ENCODE results near the gene WT1. TPM values are rescaled to one million over a fixed set of nuclear protein-coding genes. Genes with fewer than 3 reads are reported as not detected.
A peak's percentile ranks its signal among the peaks of the same experiment; 100 is the strongest.

Gene WT1
- total and polyA plus RNA-seq, 10 of the 15 experiments (the other 5 are each of a cell fraction or from before 2014, with no cell fraction given) = 0.07 to 0.37 (median 0.08) TPM; not detected in 7

GRCh38 chr11:32396331-32396730 is 39.0 kb downstream of the WT1 start (continued):
- TF ChIP-seq, protein P1, sequence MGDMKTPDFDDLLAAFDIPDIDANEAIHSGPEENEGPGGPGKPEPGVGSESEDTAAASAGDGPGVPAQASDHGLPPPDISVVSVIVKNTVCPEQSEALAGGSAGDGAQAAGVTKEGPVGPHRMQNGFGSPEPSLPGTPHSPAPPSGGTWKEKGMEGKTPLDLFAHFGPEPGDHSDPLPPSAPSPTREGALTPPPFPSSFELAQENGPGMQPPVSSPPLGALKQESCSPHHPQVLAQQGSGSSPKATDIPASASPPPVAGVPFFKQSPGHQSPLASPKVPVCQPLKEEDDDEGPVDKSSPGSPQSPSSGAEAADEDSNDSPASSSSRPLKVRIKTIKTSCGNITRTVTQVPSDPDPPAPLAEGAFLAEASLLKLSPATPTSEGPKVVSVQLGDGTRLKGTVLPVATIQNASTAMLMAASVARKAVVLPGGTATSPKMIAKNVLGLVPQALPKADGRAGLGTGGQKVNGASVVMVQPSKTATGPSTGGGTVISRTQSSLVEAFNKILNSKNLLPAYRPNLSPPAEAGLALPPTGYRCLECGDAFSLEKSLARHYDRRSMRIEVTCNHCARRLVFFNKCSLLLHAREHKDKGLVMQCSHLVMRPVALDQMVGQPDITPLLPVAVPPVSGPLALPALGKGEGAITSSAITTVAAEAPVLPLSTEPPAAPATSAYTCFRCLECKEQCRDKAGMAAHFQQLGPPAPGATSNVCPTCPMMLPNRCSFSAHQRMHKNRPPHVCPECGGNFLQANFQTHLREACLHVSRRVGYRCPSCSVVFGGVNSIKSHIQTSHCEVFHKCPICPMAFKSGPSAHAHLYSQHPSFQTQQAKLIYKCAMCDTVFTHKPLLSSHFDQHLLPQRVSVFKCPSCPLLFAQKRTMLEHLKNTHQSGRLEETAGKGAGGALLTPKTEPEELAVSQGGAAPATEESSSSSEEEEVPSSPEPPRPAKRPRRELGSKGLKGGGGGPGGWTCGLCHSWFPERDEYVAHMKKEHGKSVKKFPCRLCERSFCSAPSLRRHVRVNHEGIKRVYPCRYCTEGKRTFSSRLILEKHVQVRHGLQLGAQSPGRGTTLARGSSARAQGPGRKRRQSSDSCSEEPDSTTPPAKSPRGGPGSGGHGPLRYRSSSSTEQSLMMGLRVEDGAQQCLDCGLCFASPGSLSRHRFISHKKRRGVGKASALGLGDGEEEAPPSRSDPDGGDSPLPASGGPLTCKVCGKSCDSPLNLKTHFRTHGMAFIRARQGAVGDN (IDR thresholded peaks at IDR 0.05) = no peak
- no peak for TF ChIP-seq SPI1 (IDR thresholded peaks at IDR 0.05; ENCODE audit: borderline replicate concordance, insufficient read depth, low read depth, low read length)
- TF ChIP-seq POLR2AphosphoS5 (IDR thresholded peaks at IDR 0.05; ENCODE audit: low read length) = no peak
- TF ChIP-seq, protein P2, sequence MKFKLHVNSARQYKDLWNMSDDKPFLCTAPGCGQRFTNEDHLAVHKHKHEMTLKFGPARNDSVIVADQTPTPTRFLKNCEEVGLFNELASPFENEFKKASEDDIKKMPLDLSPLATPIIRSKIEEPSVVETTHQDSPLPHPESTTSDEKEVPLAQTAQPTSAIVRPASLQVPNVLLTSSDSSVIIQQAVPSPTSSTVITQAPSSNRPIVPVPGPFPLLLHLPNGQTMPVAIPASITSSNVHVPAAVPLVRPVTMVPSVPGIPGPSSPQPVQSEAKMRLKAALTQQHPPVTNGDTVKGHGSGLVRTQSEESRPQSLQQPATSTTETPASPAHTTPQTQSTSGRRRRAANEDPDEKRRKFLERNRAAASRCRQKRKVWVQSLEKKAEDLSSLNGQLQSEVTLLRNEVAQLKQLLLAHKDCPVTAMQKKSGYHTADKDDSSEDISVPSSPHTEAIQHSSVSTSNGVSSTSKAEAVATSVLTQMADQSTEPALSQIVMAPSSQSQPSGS (IDR thresholded peaks at IDR 0.05; ENCODE audit: low read length) = no peak
- TF ChIP-seq MEF2A (IDR thresholded peaks at IDR 0.05; ENCODE audit: insufficient read depth, low read depth, low read length) = no peak
- no peak for TF ChIP-seq PML (IDR thresholded peaks at IDR 0.05; ENCODE audit: low read length)
- no peak for TF ChIP-seq KAT2A (conservative IDR thresholded peaks at IDR 0.05; ENCODE audit: control insufficient read depth, low read depth, low read length)
- TF ChIP-seq CUX1 (IDR thresholded peaks at IDR 0.05; ENCODE audit: insufficient replicate concordance, low read depth, low read length) = peak; percentile 65
- TF ChIP-seq MTA2 (IDR thresholded peaks at IDR 0.05; ENCODE audit: low read depth) = 0 out of 2 replicates have a peak, but pooled peaks have one; percentile 11
- no peak for TF ChIP-seq NFYB (IDR thresholded peaks at IDR 0.05; ENCODE audit: insufficient read depth, low read depth, low read length)
- peak; percentile 49 to 76 for TF ChIP-seq BHLHE40 (IDR thresholded peaks at IDR 0.05; ENCODE audit: borderline replicate concordance in 1 of 2, low read depth in 2 of 2, low read length in 1 of 2)
- no peak for TF ChIP-seq MTA3 (IDR thresholded peaks at IDR 0.05; ENCODE audit: borderline replicate concordance, low read length)
- TF ChIP-seq MAX (IDR thresholded peaks at IDR 0.05; ENCODE audit: low read depth, low read length) = no peak
- no peak for TF ChIP-seq MYC (IDR thresholded peaks at IDR 0.05; ENCODE audit: insufficient read depth, insufficient read length, insufficient replicate concordance, low read length, severe bottlenecking)
- TF ChIP-seq TBL1XR1 (IDR thresholded peaks at IDR 0.05; ENCODE audit: low read depth, low read length) = no peak
- no peak for TF ChIP-seq SMARCA5 (IDR thresholded peaks at IDR 0.05)
- no peak for TF ChIP-seq SREBF2 (IDR thresholded peaks at IDR 0.05; ENCODE audit: low read length)
- no peak for TF ChIP-seq IRF4 (IDR thresholded peaks at IDR 0.05; ENCODE audit: low read depth, low read length)
- peak in 1 of 2 experiments; percentile 39; a peak in 1 of 4 replicates for TF ChIP-seq IKZF2 (IDR thresholded peaks at IDR 0.05)

Data from GM12878 (cell line).